ENCODE data around the gene COL1A1.
A peak's percentile ranks its signal among the peaks of the same experiment; 100 is the strongest.

The COL1A1 gene

GRCh38 chr17:50186661-50187393, 14.6 kb downstream of the COL1A1 start:
- DNase-seq (ENCODE audit: low spot score) = no peak

DNA sequence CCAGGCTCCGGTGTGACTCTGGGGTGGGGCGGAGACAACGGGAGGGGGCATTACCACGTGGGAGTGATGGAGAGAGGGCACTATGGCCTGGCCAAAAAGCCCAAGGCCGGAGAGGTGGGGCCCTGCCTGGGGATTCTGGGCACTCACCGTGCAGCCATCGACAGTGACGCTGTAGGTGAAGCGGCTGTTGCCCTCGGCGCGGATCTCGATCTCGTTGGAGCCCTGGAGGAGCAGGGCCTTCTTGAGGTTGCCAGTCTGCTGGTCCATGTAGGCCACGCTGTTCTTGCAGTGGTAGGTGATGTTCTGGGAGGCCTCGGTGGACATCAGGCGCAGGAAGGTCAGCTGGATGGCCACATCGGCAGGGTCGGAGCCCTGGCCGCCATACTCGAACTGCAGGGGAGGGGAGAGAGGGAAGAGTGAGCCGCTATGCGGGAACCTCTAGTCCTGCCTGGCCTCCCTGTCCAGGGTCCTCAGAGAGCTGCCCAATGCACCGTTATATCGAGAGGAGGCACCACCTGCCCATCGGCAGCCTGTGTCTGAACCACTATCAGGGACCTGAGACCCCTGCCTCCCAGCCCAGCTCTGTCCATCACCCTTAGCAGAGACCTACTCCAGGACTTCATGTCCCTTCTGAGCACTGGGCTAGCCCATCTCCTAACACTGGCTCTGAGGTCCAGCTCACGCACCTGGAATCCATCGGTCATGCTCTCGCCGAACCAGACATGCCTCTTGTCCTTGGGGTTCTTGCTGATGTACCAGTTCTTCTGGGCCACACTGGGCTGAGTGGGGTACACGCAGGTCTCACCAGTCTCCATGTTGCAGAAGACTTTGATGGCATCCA, 15.6 kb downstream of the COL1A1 start:
- DNase-seq (ENCODE audit: low spot score) = no peak

DNA sequence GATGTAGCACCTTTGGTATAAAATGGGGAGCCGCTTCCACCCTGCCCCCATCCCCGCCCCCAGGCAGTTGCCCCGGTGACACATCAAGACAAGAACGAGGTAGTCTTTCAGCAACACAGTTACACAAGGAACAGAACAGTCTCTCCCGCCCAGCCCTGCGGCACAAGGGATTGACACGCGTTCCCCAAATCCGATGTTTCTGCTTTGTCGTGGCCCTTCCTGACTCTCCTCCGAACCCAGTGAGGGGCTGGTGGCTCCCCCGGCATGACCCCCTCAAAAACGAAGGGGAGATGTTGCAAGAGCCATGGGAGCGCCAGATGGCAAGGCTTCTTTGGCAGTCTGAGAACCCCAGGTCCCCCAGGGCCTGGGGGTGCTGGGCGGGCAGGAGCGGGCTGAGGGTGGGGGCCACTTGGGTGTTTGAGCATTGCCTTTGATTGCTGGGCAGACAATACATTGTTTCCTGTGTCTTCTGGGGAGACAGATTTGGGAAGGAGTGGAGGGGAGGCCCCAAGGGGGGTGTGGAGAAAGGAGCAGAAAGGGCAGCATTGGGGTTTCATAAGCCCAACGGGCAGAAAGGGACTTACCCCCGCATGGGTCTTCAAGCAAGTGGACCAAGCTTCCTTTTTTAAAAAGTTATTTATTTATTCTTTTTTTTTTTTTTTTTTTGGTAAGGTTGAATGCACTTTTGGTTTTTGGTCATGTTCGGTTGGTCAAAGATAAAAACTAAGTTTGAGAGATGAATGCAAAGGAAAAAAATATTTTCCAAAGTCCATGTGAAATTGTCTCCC, 16.6 kb downstream of the COL1A1 start:
- DNase-seq (ENCODE audit: low spot score) = no peak

DNA sequence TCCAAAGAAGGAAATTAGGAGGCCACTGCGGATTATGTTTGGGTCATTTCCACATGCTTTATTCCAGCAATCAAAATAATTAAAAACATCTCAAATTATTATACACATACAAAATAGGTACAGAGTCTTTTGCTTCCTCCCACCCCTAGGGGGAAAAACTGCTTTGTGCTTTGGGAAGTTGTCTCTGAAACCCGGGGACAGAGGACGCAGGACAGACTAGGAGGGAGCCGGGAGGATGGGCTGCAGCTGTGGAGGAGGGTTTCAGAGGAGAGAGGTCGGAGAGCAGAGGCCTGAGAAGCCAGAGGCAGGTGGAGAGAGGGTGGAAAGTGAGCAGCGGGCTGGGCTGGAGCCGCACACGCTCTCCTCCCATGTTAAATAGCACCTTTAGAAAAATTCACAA, 17.4 kb downstream of the COL1A1 start:
- DNase-seq (ENCODE audit: low spot score) = no peak

- no peak for DNase-seq (ENCODE audit: low spot score)
Measured at GRCh38 chr17:50183421-50183994, 17.9 kb downstream of the COL1A1 start.

GRCh38 chr17:50182783-50183420, 18.5 kb downstream of the COL1A1 start:
- DNase-seq (ENCODE audit: low spot score) = no peak

GRCh38 chr17:50181591-50182560, 19.6 kb downstream of the COL1A1 start:
- no peak for DNase-seq (ENCODE audit: low spot score)

- DNase-seq (ENCODE audit: low spot score) = no peak
Measured at GRCh38 chr17:50181144-50181543, 20.3 kb downstream of the COL1A1 start.

DNA sequence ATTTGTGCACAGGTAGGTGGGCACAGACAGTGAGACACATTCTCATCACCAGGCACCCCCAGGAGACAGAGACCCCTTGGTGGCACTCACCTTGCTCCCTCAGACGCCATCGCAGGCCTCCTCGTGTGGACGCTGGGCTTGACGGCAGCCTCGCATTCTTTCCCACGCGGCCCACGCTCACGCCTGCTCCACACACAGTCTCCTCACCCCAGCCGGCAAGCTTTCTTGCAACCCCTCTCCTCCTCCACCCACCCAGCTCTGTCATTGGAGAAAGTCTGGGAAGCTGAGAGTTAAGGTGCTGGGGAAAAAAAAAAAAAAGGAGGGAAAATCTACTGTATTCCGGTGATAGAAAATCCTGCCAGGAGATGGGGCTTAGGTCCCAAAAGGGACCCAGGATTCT, 20.8 kb downstream of the COL1A1 start:
- DNase-seq (ENCODE audit: low spot score) = no peak

DNA sequence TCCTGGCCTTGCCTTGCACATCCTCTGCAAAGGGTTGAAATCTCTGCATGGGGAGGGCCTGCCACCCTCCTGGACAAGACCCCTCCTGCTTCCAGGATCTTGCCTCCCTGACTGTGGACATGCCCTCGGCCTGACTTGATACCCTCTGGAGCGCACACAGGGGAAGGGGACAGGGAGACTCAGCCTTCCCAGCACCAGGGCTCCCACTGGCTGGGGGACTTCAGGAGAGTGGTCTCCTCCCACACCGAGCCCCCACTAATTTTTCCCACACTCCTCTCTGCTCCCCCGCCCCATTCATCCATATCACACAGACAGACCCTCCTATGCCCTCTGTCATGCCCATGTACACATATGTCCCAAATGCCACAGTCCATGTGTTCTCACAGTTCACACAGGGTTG, 21.3 kb downstream of the COL1A1 start:
- no peak for DNase-seq (ENCODE audit: low spot score)

- peak; percentile 91 for DNase-seq (ENCODE audit: low spot score)
Measured at GRCh38 chr17:50177983-50178834, 23.2 kb downstream of the COL1A1 start.

DNA sequence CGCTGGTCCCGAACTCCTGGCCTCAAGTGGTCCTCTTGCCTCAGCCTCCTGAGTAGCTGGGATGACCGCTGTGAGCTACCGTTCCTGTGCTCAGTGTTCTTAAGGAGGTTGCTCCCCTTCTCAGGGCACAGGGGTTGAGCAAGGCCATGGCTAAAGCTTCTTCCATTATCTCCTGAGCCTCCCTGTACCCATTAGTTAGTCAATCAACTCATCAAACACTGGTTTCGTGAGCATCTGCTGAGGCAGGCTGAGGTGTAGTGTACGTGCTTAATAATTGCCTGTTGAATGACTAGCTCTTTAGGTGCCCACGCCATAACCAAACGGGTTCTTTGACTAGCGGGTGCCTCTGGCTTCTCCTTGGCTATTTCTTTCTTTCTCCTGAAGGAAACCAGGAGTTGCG, 24.0 kb downstream of the COL1A1 start:
- no peak for DNase-seq (ENCODE audit: low spot score)

GRCh38 chr17:50176559-50177357, 24.7 kb downstream of the COL1A1 start:
- DNase-seq (ENCODE audit: low spot score) = no peak

- DNase-seq (ENCODE audit: low spot score) = no peak
Measured at GRCh38 chr17:50175035-50175807, 26.2 kb downstream of the COL1A1 start.

GRCh38 chr17:50174444-50174843, 27.0 kb downstream of the COL1A1 start:
- DNase-seq (ENCODE audit: low spot score) = no peak

- DNase-seq (ENCODE audit: low spot score) = no peak
Measured at GRCh38 chr17:50173335-50173941, 28.0 kb downstream of the COL1A1 start.

GRCh38 chr17:50172936-50173334, 28.5 kb downstream of the COL1A1 start:
- no peak for DNase-seq (ENCODE audit: low spot score)

DNA sequence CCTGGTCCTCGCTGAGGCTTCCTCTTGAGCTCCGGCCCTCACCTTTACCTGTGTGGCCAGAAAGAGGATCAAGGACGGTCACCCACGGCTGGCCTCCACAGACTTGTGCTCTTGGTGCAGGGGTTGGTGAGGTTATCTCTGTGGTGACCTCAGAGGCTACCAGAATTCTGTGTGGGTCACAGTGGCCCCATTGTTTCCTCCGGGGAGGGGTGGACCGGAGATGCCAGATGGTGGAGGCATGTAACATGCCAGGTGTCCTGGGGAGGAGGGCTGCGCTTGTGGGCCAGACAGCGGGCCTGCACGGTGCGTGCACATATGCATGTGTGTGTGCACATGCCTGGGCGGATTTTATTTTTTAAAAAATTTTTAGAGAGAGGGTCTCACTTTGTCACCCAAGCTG, 29.3 kb downstream of the COL1A1 start:
- DNase-seq (ENCODE audit: low spot score) = no peak
